ENCODE data around the gene PRAMEF12. TPM values are rescaled to one million over a fixed set of nuclear protein-coding genes. Genes with fewer than 3 reads are reported as not detected.
"Not testable (repeated sequence)": the region's sequence is repeated elsewhere in the genome, so short reads cannot be mapped to it uniquely, and the experiment has no call there.

The PRAMEF12 gene
- total RNA-seq, 1 donor from 2014 or later: not detected

DNA sequence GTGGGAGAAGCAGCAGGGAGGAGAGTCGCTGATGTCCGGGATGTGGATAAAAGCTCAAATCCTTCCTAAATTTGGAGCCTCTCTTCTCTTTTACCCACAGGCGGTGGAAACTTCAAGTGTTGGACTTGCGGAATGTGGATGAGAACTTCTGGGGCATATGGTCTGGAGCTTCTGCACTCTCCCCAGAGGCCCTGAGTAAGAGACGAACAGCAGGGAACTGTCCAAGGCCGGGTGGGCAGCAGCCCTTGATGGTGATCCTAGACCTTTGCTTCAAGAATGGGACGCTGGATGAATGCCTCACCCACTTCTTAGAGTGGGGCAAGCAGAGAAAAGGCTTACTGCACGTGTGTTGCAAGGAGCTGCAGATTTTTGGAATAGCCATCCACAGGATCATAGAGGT is 1.9 kb downstream of the PRAMEF12 start:
- H3K9me3 Mint-ChIP-seq: no peaks in the 10 kb centered on the region

DNA sequence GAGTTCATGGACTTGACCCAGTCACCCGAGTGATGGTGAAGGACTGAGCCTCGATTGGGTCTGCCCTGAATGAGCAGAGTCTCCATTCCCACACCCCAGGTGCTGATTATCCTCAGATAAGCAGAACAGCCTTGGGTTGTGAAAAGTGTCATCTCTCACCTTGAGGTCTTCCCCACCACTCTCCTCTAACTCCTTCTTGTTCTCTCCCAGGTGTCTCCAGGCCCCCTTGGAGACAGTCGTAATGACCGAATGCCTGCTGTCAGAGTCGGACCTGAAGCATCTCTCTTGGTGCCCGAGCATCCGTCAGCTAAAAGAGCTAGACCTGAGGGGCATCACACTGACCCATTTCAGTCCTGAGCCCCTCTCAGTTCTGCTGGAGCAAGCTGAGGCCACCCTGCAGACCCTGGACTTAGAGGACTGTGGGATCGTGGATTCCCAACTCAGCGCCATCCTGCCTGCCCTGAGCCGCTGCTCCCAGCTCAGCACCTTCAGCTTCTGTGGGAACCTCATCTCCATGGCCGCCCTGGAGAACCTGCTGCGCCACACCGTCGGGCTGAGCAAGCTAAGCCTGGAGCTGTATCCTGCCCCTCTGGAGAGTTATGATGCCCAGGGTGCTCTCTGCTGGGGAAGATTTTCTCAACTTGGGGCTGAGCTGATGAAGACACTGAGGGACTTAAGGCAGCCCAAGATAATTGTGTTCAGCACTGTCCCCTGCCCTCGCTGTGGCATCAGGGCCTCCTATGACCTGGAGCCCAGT is 3.4 kb downstream of the PRAMEF12 start:
- H3K27ac Mint-ChIP-seq: no peak overlapping the region

More for the DNA sequence above, 1.9 kb downstream of the PRAMEF12 start:
- no peak overlapping the region for H3K27ac Mint-ChIP-seq
- H3K4me3 Mint-ChIP-seq: no peak overlapping the region
- H3K27me3 Mint-ChIP-seq (ENCODE audit: insufficient read depth): peaks cover 8% of the 10 kb centered on the region
- H3K36me3 Mint-ChIP-seq (ENCODE audit: low read depth): no peaks in the 10 kb centered on the region
- H3K4me1 Mint-ChIP-seq (ENCODE audit: low read depth): no peaks in the 10 kb centered on the region
- DNase-seq (ENCODE audit: low spot score): no peak
- intact Hi-C loops (cut with micrococcal nuclease): no loop called here

DNA sequence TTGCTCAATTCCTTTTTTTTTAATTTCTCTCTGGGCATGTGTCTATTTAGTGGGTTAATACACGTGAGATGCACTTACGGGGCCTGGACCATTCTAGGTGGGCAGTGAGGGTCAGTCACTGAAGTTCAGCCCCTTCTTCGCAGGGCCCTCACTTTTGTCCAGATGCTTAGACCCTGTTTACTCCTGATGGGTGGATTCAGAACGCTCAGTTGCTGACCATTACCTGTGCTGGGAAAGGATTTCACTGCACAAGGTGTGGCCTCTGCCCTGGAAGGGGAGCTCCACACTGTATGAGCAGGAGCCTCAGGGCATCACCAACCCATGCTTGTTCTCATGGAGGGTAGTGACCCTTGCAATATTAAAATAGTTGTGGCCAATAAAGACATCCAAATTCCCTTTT is 4.5 kb downstream of the PRAMEF12 start:
- peaks cover 5% of the 10 kb centered on the region for H3K27me3 Mint-ChIP-seq (ENCODE audit: insufficient read depth)
- no peak for DNase-seq (ENCODE audit: low spot score)
- peaks cover under 1% of the 10 kb centered on the region for H3K9me3 Mint-ChIP-seq
- H3K4me1 Mint-ChIP-seq (ENCODE audit: low read depth): no peaks in the 10 kb centered on the region
- H3K4me3 Mint-ChIP-seq: no peak overlapping the region
- H3K27ac Mint-ChIP-seq: no peak overlapping the region
- intact Hi-C loops (cut with micrococcal nuclease): no loop called here
- H3K36me3 Mint-ChIP-seq (ENCODE audit: low read depth): no peaks in the 10 kb centered on the region

More for the DNA sequence above, 3.4 kb downstream of the PRAMEF12 start:
- H3K4me1 Mint-ChIP-seq (ENCODE audit: low read depth): no peaks in the 10 kb centered on the region
- intact Hi-C loops (cut with micrococcal nuclease): no loop called here
- H3K9me3 Mint-ChIP-seq: no peaks in the 10 kb centered on the region
- no peak overlapping the region for H3K4me3 Mint-ChIP-seq
- peaks cover 8% of the 10 kb centered on the region for H3K27me3 Mint-ChIP-seq (ENCODE audit: insufficient read depth)
- no peaks in the 10 kb centered on the region for H3K36me3 Mint-ChIP-seq (ENCODE audit: low read depth)
- DNase-seq (ENCODE audit: low spot score): no peak

DNA sequence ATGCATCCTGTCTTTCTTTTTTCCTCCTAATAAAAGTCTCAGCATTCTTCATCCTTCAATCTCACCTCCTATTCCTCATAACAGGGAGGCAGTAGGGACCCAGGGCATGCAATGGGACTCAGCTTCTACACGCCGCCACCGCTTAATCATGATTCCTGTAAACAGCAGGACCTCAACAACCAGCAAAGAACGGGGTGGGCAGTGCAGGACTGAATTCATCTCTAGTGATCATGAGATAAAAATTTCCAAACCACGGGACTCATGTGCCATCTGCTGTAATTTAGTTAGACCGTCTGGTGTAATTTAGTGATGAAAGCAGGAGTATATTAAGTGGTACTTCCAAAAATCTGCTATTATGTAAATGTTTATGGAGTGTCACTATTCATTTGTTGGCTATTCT is 5.4 kb downstream of the PRAMEF12 start:
- peaks cover 9% of the 10 kb centered on the region for H3K9me3 Mint-ChIP-seq
- peaks cover 5% of the 10 kb centered on the region for H3K27me3 Mint-ChIP-seq (ENCODE audit: insufficient read depth)
- intact Hi-C loops (cut with micrococcal nuclease): no loop called here
- no peaks in the 10 kb centered on the region for H3K4me1 Mint-ChIP-seq (ENCODE audit: low read depth)
- H3K36me3 Mint-ChIP-seq (ENCODE audit: low read depth): no peaks in the 10 kb centered on the region
- no peak overlapping the region for H3K27ac Mint-ChIP-seq
- DNase-seq (ENCODE audit: low spot score): no peak
- no peak overlapping the region for H3K4me3 Mint-ChIP-seq

DNA sequence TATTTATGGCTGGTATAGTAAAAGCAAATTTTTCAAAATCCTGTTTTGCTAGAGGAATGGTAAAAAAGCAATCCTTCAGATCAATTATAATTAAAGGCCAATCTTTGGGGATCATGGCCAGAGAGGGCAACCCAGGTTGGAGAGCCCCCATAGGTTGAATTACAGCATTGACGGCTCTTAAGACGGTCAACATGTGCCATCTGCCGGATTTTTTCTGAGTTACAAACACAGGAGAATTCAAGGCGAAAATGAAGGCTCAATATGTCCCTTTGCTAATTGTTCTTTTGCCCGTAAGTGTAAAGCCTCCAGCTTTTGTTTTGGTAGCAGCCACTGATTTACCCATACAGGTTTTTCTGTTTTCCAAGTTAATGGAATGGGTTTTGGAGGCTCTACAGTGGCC is 8.0 kb downstream of the PRAMEF12 start:
- H3K27me3 Mint-ChIP-seq (ENCODE audit: insufficient read depth); H3K4me1 Mint-ChIP-seq (ENCODE audit: low read depth); DNase-seq (ENCODE audit: low spot score); H3K27ac Mint-ChIP-seq; H3K36me3 Mint-ChIP-seq (ENCODE audit: low read depth); H3K4me3 Mint-ChIP-seq; intact Hi-C loops (cut with micrococcal nuclease): not testable (repeated sequence)
- peaks cover 27% of the 10 kb centered on the region for H3K9me3 Mint-ChIP-seq

DNA sequence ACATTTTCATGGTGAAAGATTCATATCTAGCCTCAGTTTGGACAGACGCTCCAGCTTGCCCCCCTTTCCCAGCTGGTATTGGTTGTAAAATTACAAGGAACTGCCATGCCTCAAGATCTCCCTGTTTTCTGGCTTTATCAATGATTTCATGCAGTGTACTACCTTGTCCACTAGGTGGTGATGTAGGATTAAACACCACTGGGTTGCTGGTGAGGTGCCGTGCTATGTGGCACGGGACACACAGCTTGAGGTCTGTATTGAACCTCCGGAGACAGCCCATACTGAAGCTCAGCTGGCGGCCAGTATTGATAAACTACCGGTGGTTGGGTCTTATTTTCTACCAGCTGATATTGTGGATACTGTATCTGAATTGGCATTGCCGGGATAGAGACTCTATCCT is 10.2 kb downstream of the PRAMEF12 start:
- H3K27me3 Mint-ChIP-seq (ENCODE audit: insufficient read depth); H3K27ac Mint-ChIP-seq; H3K4me3 Mint-ChIP-seq; H3K4me1 Mint-ChIP-seq (ENCODE audit: low read depth); intact Hi-C loops (cut with micrococcal nuclease); DNase-seq (ENCODE audit: low spot score); H3K36me3 Mint-ChIP-seq (ENCODE audit: low read depth): not testable (repeated sequence)
- peaks cover 27% of the 10 kb centered on the region for H3K9me3 Mint-ChIP-seq

DNA sequence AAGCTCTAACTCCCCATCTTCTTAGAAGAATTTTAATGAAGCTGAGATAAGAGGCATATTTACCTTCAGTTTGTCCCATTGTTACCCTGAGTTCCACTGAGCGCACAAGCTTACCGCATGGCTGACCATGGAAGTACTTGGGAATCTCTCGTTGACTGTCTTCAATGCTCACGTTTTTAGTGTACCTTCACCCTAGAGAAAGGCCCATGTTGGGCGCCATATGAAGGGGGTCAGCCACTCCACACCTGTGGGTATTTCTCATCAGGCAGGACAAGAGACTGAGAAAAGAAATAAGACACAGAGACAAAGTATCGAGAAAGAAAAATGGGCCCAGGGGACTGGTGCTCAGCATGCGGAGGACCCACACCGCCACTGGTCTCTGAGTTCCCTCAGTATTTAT is 11.2 kb downstream of the PRAMEF12 start:
- H3K4me3 Mint-ChIP-seq; intact Hi-C loops (cut with micrococcal nuclease); DNase-seq (ENCODE audit: low spot score); H3K36me3 Mint-ChIP-seq (ENCODE audit: low read depth); H3K27me3 Mint-ChIP-seq (ENCODE audit: insufficient read depth); H3K4me1 Mint-ChIP-seq (ENCODE audit: low read depth); H3K27ac Mint-ChIP-seq: not testable (repeated sequence)
- peaks cover 27% of the 10 kb centered on the region for H3K9me3 Mint-ChIP-seq

DNA sequence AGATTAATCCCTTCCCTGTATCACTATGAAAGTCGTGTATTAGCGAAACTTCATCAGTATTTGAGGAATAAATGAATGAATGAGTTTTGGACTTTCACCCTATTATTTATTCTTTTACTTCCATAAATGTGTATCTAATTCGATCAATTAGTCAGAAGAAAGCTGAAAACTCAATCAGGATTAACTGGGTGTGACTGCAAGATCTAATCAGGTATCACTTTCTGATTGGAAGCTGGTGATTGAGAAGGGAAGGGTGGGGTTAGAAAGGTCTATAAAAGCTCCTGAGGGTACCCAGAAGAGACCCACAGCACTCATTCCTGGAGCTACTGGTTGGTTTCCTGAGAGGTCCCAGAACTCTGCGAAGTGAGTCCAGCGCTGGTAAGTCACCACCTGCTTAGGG is 17.6 kb downstream of the PRAMEF12 start, which contains the start of gene PRAMEF1:
Gene PRAMEF1 (plus strand): TSS at position 301 of the 400 bp plus-strand sequence. CDS start 1,831 bp downstream, outside the sequence.
- DNase-seq (ENCODE audit: low spot score); H3K4me1 Mint-ChIP-seq (ENCODE audit: low read depth); H3K27me3 Mint-ChIP-seq (ENCODE audit: insufficient read depth); H3K27ac Mint-ChIP-seq; H3K9me3 Mint-ChIP-seq; intact Hi-C loops (cut with micrococcal nuclease); H3K4me3 Mint-ChIP-seq; H3K36me3 Mint-ChIP-seq (ENCODE audit: low read depth): not testable (repeated sequence)

DNA sequence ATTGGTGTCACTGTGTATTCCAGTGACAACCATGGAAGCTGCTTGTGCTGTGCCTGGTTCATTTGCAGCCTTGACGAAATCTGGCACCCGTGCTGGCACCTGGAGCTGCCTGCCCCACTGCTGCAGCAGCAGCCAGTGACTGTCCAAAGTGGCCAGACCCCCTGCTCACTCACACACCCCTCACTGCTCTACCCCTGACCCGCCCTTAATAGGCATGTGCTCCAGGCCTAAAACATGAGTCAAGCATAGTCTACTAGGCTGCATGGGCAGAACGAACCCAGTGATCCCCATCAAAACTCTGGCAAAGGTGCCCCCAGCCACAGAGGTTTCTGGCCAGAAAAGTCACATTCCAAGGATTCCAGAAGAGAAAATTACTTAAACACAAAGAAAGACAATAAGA is 25.4 kb downstream of the PRAMEF12 start:
- Mint-ChIP-seq H3K9me3 (no peaks in the 10 kb centered on the region), H3K4me3 (no peak overlapping the region), H3K27ac (no peak overlapping the region), H3K4me1 (ENCODE audit: low read depth) (no peaks in the 10 kb centered on the region), H3K36me3 (ENCODE audit: low read depth) (no peaks in the 10 kb centered on the region), H3K27me3 (ENCODE audit: insufficient read depth) (peaks cover 3% of the 10 kb centered on the region)
- no peak for DNase-seq (ENCODE audit: low spot score)
- intact Hi-C loops (cut with micrococcal nuclease): no loop called here

DNA sequence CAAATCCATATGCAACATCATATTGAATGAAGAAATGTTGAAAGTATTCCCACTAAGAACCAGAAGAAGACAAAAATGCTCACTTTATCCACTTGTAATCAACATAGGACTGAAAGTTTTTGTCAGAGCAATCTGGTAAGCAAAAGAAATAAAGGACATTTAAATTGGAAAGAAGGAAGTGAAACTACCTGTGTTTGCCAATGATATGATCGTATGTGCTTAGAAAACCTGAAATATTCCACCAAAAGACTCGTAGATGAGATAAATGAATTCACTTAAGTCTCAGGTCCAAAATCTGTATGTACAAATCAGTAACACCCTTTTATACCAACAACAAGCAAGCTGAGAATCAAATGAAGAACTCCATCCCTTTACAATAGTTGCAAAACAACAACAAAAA is 26.2 kb downstream of the PRAMEF12 start:
- no peak for DNase-seq (ENCODE audit: low spot score)
- intact Hi-C loops (cut with micrococcal nuclease): no loop called here
- Mint-ChIP-seq H3K9me3 (peaks cover 4% of the 10 kb centered on the region), H3K4me3 (no peak overlapping the region), H3K4me1 (ENCODE audit: low read depth) (no peaks in the 10 kb centered on the region), H3K27me3 (ENCODE audit: insufficient read depth) (peaks cover 5% of the 10 kb centered on the region), H3K36me3 (ENCODE audit: low read depth) (no peaks in the 10 kb centered on the region), H3K27ac (no peak overlapping the region)

DNA sequence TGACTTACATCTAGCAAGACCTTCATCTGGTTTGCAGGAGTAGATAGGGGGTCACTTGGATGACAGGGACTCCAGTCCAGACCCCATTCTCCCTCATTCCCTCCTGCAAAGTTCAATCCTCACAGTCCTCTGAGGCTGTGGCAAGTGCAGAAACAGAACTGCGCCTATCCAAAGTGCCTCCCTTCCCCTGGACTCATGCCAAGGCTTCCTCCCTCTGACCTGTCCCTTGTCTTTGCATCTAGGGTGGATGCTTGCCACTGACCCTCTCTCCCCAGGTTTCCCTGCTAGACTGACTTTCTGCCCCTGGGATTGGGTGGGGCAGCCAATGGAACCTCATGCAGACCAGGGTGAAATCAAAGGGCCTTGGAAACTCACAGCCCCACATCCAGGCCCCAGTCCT is 36.4 kb downstream of the PRAMEF12 start:
- H3K27ac Mint-ChIP-seq: no peak overlapping the region
- no peak for DNase-seq (ENCODE audit: low spot score)
- H3K27me3 Mint-ChIP-seq (ENCODE audit: insufficient read depth): peaks cover 1% of the 10 kb centered on the region
- no peaks in the 10 kb centered on the region for H3K36me3 Mint-ChIP-seq (ENCODE audit: low read depth)
- no peak overlapping the region for H3K4me3 Mint-ChIP-seq
- intact Hi-C loops (cut with micrococcal nuclease): no loop called here
- H3K9me3 Mint-ChIP-seq: peaks cover 3% of the 10 kb centered on the region
- H3K4me1 Mint-ChIP-seq (ENCODE audit: low read depth): no peaks in the 10 kb centered on the region

DNA sequence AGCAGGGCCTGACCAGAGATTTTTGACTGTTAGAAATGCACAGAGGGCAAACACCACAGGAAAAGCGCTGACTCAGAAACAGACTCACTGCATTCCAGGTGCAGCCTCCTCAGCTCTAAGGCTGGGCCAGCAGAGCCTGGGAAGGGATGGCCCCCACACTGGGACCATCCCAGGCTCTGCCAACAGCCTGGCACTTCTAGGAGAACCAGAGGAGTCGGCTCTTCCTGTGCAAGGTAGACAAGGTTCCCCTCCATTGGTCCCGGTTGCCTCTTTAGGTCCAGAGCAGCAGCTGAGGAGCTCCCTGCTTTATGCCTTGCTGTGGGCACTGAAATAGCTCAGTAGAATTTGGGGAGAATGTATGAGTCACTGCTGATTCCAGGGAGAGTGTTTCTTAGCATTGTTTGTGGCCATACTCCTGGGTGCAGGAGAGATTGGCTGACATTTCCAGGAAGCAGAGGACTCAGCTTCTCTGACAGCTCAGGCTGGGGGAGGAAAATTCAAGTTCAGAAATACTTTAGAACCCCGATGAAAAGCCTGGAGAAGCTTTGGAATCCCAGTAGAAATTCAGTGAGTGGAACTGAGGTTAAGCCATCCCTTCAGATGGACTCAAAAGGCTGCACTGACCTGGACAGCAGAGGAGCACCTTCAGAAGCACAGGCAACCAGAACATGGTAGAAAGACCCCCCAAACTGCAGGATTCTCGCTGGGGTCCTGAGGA is 37.3 kb downstream of the PRAMEF12 start:
- H3K27ac Mint-ChIP-seq: no peak overlapping the region
- intact Hi-C loops (cut with micrococcal nuclease): no loop called here
- no peaks in the 10 kb centered on the region for H3K36me3 Mint-ChIP-seq (ENCODE audit: low read depth)
- H3K4me1 Mint-ChIP-seq (ENCODE audit: low read depth): no peaks in the 10 kb centered on the region
- H3K4me3 Mint-ChIP-seq: no peak overlapping the region
- H3K27me3 Mint-ChIP-seq (ENCODE audit: insufficient read depth): peaks cover 4% of the 10 kb centered on the region
- DNase-seq (ENCODE audit: low spot score): no peak
- H3K9me3 Mint-ChIP-seq: no peaks in the 10 kb centered on the region

DNA sequence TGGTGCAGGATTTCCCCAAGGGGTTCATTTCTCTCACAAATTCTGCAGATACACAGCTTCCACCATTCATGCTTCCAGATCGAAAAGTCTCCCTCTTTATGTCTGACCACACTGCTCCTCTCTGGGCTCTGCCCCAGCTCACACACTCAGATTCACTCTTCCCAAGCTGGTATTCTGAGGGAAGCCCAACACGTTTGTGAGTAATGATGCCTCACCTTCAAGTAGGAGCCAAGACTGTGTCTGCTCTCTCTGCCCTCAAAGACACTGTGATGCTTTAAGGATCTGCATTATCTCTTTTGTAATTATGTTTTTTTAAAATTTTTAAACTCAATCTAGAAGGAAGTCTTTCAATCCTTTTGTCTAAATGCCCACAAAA is 37.9 kb downstream of the PRAMEF12 start:
- Mint-ChIP-seq H3K4me1 (ENCODE audit: low read depth) (no peaks in the 10 kb centered on the region), H3K4me3 (no peak overlapping the region), H3K9me3 (no peaks in the 10 kb centered on the region), H3K36me3 (ENCODE audit: low read depth) (no peaks in the 10 kb centered on the region), H3K27me3 (ENCODE audit: insufficient read depth) (peaks cover 4% of the 10 kb centered on the region), H3K27ac (no peak overlapping the region)
- DNase-seq (ENCODE audit: low spot score): no peak
- intact Hi-C loops (cut with micrococcal nuclease): no loop called here

Data from activated T-helper 1 cell treated with anti-CD3 and anti-CD28 coated beads, Interleukin-12 subunit alpha, Interleukin-12 subunit beta, Interleukin-2, Interleukin-4 antibody, amounts not matched to agents 30 ng/mL and 10 ng/mL and 1 ng/mL, durations not matched to agents 14 hours and 24 hours and 36 hours (primary cell).